ENCODE results near the gene GNPAT. TPM values are rescaled to one million over a fixed set of nuclear protein-coding genes. Genes with fewer than 3 reads are reported as not detected.

Gene GNPAT
- total RNA-seq, 2 donors from 2014 or later, result 30.8 to 53.2 TPM

- peaks cover 38% of the 10 kb centered on the region for H3K36me3 ChIP-seq
- no peak overlapping the region for H3K4me3 ChIP-seq
- H3K9me3 ChIP-seq, result no peaks in the 10 kb centered on the region
- TF ChIP-seq, protein P1, sequence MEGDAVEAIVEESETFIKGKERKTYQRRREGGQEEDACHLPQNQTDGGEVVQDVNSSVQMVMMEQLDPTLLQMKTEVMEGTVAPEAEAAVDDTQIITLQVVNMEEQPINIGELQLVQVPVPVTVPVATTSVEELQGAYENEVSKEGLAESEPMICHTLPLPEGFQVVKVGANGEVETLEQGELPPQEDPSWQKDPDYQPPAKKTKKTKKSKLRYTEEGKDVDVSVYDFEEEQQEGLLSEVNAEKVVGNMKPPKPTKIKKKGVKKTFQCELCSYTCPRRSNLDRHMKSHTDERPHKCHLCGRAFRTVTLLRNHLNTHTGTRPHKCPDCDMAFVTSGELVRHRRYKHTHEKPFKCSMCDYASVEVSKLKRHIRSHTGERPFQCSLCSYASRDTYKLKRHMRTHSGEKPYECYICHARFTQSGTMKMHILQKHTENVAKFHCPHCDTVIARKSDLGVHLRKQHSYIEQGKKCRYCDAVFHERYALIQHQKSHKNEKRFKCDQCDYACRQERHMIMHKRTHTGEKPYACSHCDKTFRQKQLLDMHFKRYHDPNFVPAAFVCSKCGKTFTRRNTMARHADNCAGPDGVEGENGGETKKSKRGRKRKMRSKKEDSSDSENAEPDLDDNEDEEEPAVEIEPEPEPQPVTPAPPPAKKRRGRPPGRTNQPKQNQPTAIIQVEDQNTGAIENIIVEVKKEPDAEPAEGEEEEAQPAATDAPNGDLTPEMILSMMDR (IDR thresholded peaks at IDR 0.05), result no peak
- H3K27me3 ChIP-seq, result no peaks in the 10 kb centered on the region
- H3K4me1 ChIP-seq, result peaks cover 0 to 15% of the 10 kb centered on the region in 2 donors
- no peak overlapping the region for H3K27ac ChIP-seq
- DNase-seq (ENCODE audit: low spot score), result no peak
Observed at GRCh38 chr1:231274119-231274825, 33.3 kb downstream of the GNPAT start.

DNA sequence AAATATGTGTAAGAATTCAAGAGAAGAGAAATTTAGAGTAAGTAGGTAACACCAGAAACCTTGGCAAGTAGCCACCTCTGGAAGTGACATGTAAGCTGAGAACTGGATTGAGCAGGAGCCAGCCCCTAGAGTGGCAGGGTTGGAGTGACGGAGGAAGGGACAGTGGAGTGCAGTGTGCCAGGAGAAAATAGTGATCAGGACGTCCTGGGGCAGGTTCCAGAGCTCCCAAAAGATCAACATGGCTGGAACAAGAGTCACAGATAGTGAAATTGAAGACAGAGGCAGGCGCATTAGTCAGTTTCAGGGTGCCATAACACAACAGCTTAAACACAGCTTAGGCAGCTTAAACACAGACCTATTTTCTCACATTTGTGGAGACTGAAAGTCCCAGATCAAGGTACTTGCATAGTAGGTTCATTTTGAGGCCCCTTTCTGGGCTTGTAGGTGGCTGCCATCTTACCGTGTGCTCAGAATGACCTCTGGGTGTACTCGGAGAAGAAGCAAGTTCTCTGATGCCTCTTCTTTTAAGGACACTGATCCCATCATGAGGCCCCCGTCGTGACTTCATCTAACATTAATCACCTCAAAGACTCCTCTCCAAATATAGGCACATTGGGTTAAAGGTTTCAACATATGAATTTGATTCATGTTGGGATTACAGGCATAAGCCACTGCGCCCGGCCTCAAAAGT lies 37.2 kb downstream of the GNPAT start:
- TF ChIP-seq, protein P1 (IDR thresholded peaks at IDR 0.05), result no peak
- no peaks in the 10 kb centered on the region for H3K9me3 ChIP-seq
- peaks cover 0 to 9% of the 10 kb centered on the region in 2 donors for H3K4me1 ChIP-seq
- no peak overlapping the region for H3K4me3 ChIP-seq
- DNase-seq (ENCODE audit: low spot score), result peak; percentile 60
- H3K27me3 ChIP-seq, result no peaks in the 10 kb centered on the region
- H3K36me3 ChIP-seq, result peaks cover 19% of the 10 kb centered on the region
- peak overlapping the region; percentile 76 to 84 for H3K27ac ChIP-seq

GRCh38 chr1:231279081-231279480 lies 38.1 kb downstream of the GNPAT start:
- no peak for DNase-seq (ENCODE audit: low spot score)
- peaks cover 0 to 9% of the 10 kb centered on the region in 2 donors for H3K4me1 ChIP-seq
- peak overlapping the region; percentile 76 to 84 for H3K27ac ChIP-seq
- H3K4me3 ChIP-seq, result no peak overlapping the region
- peaks cover 15% of the 10 kb centered on the region for H3K36me3 ChIP-seq
- TF ChIP-seq, protein P1 (IDR thresholded peaks at IDR 0.05), result no peak
- no peaks in the 10 kb centered on the region for H3K27me3 ChIP-seq
- H3K9me3 ChIP-seq, result no peaks in the 10 kb centered on the region

DNA sequence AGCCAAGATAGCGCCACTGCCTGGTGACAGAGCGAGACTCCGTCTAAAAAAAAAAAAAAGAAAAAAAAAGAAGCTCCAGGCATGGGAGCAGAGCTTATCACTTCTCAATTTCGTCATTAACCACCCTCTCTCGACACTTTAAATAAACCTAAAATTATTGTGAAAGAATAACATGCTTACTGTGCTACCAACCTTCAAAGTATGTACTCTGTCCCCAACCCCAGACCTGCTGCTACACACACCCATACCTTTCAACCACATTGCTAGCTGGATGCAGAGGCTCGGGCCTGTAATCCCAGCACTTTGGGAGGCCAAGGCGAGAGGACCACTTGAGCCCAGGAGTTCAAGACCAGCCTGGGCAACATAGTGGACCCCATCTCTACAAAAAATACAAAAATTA lies 38.7 kb downstream of the GNPAT start:
- H3K36me3 ChIP-seq, result peaks cover 9% of the 10 kb centered on the region
- TF ChIP-seq, protein P1 (IDR thresholded peaks at IDR 0.05), result no peak
- H3K9me3 ChIP-seq, result no peaks in the 10 kb centered on the region
- DNase-seq (ENCODE audit: low spot score), result no peak
- peaks cover 0 to 9% of the 10 kb centered on the region in 2 donors for H3K4me1 ChIP-seq
- H3K27ac ChIP-seq, result no peak overlapping the region
- no peak overlapping the region for H3K4me3 ChIP-seq
- no peaks in the 10 kb centered on the region for H3K27me3 ChIP-seq

- TF ChIP-seq, protein P1 (IDR thresholded peaks at IDR 0.05), result no peak
- H3K4me3 ChIP-seq, result no peak overlapping the region
- H3K4me1 ChIP-seq, result no peaks in the 10 kb centered on the region
- H3K9me3 ChIP-seq, result no peaks in the 10 kb centered on the region
- DNase-seq (ENCODE audit: low spot score), result no peak
- H3K36me3 ChIP-seq, result no peaks in the 10 kb centered on the region
- H3K27me3 ChIP-seq, result no peaks in the 10 kb centered on the region
- no peak overlapping the region for H3K27ac ChIP-seq
Observed at GRCh38 chr1:231284441-231284840, 43.4 kb downstream of the GNPAT start.

Measured in right atrium auricular region (tissue), 2 donors.